ENCODE data around the gene ASPG. TPM values are rescaled to one million over a fixed set of nuclear protein-coding genes. Genes with fewer than 3 reads are reported as not detected.

ASPG gene
- total RNA-seq = 1 to 10 TPM in 1 of 8 experiments, under 1 TPM in 6, not detected in 1; 0.05 to 1.1 (median 0.25) TPM

DNA sequence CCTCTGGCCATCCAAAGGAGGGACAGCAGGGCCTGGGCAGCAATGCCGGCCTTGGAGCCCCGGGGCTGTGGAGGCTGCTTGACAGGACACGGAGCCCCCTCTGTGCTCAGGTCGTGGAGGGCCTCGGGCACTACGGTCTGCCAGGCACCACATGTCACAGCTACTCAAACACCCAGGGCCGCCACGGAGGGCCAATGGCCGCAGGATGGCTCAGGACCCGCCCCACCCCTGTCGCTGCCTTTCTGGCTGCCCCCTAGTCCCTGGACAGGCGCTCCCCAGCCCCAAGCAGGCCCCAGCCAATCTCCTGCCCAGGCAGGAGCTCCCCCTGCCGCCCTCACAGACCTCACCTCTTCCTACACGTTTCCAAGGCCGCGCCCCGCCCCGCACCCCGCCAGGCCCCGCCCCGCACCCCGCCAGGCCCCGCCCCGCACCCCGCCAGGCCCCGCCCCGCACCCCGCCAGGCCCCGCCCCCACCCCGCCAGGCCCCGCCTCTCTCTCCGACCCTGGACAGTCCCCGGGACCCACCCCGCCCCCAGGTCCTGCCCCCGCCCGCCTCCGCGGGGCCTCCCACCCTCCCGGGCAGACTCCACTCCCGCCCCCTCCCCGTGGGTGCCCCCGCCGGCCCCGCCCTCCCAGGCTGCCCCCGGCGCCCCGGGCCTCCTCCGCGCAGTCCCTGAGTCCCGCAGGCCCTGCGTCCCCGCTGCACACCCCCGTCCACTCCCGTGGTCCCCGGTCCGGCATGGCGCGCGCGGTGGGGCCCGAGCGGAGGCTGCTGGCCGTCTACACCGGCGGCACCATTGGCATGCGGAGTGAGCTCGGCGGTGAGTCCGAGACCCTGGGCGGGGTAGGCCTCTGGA is at the start of gene ASPG:
Gene ASPG (plus strand): TSS at position 669 of the 857 bp plus-strand sequence. CDS start 71 bp downstream, at position 740.
- Histone ChIP-seq H3K4me1 (replicated peaks in 1 of 2) (peaks cover 22 to 34% of the 10 kb centered on the region in 2 donors), H3K27ac (no peak within 1 kb of the TSS), H3K4me3 (no peak within 1 kb of the TSS)
- in situ Hi-C loops (cut with MboI; ENCODE audit: low pct_unique_long_range_greater_than_20kb in 2 of 9, low sequenced_read_pairs in 9 of 9, unreplicated experiment in 9 of 9) = loop anchor here in 2 of 9 experiments (25.0 kb wide), 1 partner anchor 552 kb away; no protein-coding TSS in a partner anchor
- ATAC-seq (replicated peaks in 6 of 8) = peak in 6 of 8 experiments; percentile 14 to 73 (median 58)
- 10 to 60% methylated on average over 1 to 12 of the region's 70 CpGs; no CpG with 5 or more reads in 8 of the 10 experiments for WGBS, 10 experiments

DNA sequence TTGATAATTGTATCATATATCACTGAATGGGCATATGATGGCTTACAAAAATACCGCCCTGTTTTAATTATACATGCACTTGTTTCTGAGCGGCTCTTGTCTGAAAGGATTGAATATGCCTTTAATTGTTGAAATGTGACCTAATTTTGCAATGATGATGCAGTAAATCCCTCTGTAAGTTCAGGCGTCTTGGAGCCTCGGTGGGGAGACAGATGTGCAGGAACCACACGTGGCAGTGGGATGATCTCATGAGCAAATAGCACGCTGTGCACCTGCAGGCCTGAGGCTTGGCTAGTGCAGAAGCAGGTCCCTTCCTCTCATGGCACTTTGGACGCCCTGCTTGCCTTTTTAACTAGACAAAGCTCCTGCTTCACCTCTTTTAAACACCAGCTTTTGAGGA is 49.3 kb upstream of the ASPG start:
- H3K4me3 ChIP-seq = no peak overlapping the region
- 0 to 100% (median 63%) methylated on average over 2 to 7 of the region's 7 CpGs for WGBS, 10 experiments
- in situ Hi-C loops (cut with MboI; ENCODE audit: low pct_unique_long_range_greater_than_20kb in 2 of 9, low sequenced_read_pairs in 9 of 9, unreplicated experiment in 9 of 9) = no loop called here
- H3K4me1 ChIP-seq (replicated peaks in 1 of 2) = no peaks in the 10 kb centered on the region
- no peak overlapping the region for H3K27ac ChIP-seq
- peak in 7 of 8 experiments; percentile 57 to 98 (median 87) for ATAC-seq (replicated peaks in 6 of 8)

DNA sequence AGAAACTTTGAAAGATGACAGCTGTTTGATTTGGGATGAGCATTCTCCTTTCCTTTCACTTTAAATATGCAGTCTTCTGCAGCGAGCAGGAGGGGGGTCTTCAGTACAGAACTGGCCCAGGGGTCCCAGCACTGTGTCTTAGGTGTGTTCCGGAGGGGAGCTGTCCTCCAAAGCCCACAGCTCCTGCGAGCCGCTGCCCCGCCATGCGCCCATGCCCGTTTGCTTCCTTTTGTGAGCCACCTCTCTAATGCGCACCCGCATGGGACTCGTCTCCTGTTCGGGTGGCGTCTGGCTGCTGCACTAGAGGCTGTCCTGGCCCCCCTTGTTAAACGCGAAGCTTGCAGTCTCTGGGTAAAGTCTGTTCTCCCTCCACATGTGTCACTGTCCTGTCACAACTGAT is 48.4 kb upstream of the ASPG start:
- Histone ChIP-seq H3K4me1 (replicated peaks in 1 of 2) (no peaks in the 10 kb centered on the region), H3K4me3 (no peak overlapping the region), H3K27ac (no peak overlapping the region)
- in situ Hi-C loops (cut with MboI; ENCODE audit: low pct_unique_long_range_greater_than_20kb in 2 of 9, low sequenced_read_pairs in 9 of 9, unreplicated experiment in 9 of 9) = no loop called here
- ATAC-seq (replicated peaks in 6 of 8) = no peak
- 40 to 90% (median 80%) methylated on average over 1 to 12 of the region's 14 CpGs; no CpG with 5 or more reads in 3 of the 10 experiments for WGBS, 10 experiments

DNA sequence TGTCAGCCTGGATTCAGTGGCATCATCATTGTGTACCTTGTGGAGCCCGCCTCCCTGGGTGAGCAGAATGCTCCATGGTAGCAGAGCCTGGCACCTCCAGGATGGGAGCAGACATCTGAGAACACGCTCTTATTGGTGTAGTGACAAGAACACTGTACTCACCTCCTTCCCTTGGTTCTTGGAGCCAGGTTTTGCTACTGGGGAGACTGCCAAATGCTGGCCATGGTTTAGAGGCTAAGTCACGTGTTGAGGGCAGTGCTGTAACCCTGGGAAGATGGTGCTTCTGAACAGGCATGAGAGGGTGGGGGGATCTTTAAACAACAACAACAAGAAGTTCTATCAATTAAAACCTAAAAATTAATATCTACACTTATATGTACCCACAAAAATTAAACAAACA is 47.6 kb upstream of the ASPG start:
- no peak overlapping the region for H3K4me3 ChIP-seq
- ATAC-seq (replicated peaks in 6 of 8) = no peak
- 30 to 100% (median 63%) methylated on average over 1 to 3 of the region's 3 CpGs; no CpG with 5 or more reads in 6 of the 10 experiments for WGBS, 10 experiments
- H3K4me1 ChIP-seq (replicated peaks in 1 of 2) = no peaks in the 10 kb centered on the region
- no peak overlapping the region for H3K27ac ChIP-seq
- in situ Hi-C loops (cut with MboI; ENCODE audit: low pct_unique_long_range_greater_than_20kb in 2 of 9, low sequenced_read_pairs in 9 of 9, unreplicated experiment in 9 of 9) = no loop called here

DNA sequence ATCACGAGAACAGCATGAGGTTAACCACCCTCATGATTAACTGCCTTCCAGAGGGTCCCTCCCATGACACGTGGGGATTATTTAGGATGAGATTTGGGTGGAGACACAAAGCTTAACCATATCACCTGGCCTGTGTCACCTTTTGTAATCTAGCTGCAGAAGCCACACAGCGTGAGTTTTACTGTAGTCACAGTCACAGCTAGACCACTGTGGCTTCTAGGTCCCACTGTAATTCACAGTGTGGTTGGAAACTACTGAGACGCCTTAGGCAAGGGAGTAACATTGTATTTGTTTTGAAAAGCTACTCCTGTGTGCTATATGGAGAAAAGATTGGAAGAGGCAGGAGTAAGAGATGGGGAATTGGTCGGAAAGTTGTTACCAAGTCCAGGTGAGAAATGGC is 46.3 kb upstream of the ASPG start:
- 0 to 83% (median 13%) methylated on average over 1 to 5 of the region's 5 CpGs; no CpG with 5 or more reads in 3 of the 10 experiments for WGBS, 10 experiments
- ATAC-seq (replicated peaks in 6 of 8) = no peak
- H3K4me3 ChIP-seq = no peak overlapping the region
- H3K4me1 ChIP-seq (replicated peaks in 1 of 2) = no peaks in the 10 kb centered on the region
- in situ Hi-C loops (cut with MboI; ENCODE audit: low pct_unique_long_range_greater_than_20kb in 2 of 9, low sequenced_read_pairs in 9 of 9, unreplicated experiment in 9 of 9) = no loop called here
- no peak overlapping the region for H3K27ac ChIP-seq

DNA sequence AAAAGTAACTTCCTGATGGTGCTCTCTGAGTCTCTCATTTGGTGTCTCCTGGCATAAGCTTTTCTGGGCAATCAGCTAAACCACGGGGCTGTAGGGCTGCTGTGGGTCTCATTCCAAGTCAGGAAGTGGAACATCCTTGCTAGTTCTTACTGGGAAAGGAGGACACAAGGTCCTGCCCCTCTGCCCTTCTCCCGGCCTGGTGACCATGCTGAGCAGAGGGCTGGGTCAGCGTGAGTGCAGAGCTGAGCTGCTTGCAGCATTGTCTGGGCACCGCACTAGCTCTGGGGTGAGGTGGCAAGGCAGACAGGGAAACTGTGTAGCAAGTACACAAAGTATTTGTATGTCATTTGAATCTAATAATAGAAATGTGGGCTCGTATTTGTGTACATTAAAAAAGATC is 45.0 kb upstream of the ASPG start:
- Histone ChIP-seq H3K4me3 (no peak overlapping the region), H3K27ac (no peak overlapping the region), H3K4me1 (replicated peaks in 1 of 2) (no peaks in the 10 kb centered on the region)
- no peak for ATAC-seq (replicated peaks in 6 of 8)
- 18 to 100% (median 40%) methylated on average over 1 to 5 of the region's 5 CpGs; no CpG with 5 or more reads in 2 of the 10 experiments for WGBS, 10 experiments
- in situ Hi-C loops (cut with MboI; ENCODE audit: low pct_unique_long_range_greater_than_20kb in 2 of 9, low sequenced_read_pairs in 9 of 9, unreplicated experiment in 9 of 9) = no loop called here

DNA sequence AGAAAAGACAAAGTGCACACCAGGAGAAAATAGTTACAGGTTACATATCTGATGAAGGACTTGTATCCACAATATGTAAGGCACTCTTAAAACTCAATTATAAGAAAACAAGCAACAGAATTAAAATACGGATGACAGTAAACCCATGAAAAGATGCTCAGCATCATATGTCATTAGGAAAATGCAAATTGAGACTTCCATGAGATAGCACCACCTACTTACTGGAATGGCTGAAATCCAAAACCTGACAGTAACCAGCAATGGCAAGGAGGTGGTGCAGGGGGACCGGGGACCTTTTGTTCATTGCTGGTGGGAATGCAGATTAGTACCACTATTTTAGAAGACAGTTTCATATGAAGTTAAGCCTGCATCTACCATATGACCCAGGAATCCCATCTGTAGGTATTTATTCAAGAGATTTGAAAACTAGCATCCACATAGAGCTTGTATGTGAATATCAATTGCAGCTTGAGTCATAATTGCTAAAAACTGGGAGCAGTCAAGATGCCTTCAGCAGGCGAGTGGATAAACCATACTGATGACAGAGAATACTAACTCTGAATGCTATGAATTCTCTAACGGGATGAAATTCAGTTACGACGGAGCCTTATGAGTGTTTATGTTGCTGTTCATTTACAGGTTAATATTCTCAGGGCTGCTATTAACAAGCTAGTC is 43.9 kb upstream of the ASPG start:
- no peak overlapping the region for H3K4me3 ChIP-seq
- no peak overlapping the region for H3K27ac ChIP-seq
- in situ Hi-C loops (cut with MboI; ENCODE audit: low pct_unique_long_range_greater_than_20kb in 2 of 9, low sequenced_read_pairs in 9 of 9, unreplicated experiment in 9 of 9) = no loop called here
- H3K4me1 ChIP-seq (replicated peaks in 1 of 2) = no peaks in the 10 kb centered on the region
- WGBS, 10 experiments = 15 to 100% (median 71%) methylated on average over 1 to 6 of the region's 6 CpGs
- ATAC-seq (replicated peaks in 6 of 8) = peak in 3 of 8 experiments; percentile 59 to 90 (median 81)

DNA sequence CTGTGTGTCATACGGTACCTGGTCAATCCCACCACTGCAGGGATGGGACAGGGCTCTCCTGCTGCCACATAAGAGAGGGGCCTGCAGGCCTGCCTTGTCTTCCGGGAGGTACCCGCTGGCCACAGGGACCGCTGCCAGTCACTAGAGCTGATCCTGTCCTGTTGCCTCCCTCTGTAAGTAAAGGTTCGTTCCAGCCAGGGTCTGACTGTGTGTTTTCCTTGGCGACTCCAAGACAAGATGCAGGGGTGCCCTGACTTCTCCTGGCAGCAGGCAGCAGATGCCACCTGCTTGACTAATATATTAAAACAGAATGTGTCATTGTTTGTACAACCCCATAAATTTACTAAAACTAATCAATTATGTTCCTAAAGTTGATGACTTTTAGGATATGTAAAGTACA is 41.5 kb upstream of the ASPG start:
- no peak for ATAC-seq (replicated peaks in 6 of 8)
- Histone ChIP-seq H3K27ac (no peak overlapping the region), H3K4me3 (no peak overlapping the region), H3K4me1 (replicated peaks in 1 of 2) (no peaks in the 10 kb centered on the region)
- in situ Hi-C loops (cut with MboI; ENCODE audit: low pct_unique_long_range_greater_than_20kb in 2 of 9, low sequenced_read_pairs in 9 of 9, unreplicated experiment in 9 of 9) = no loop called here
- WGBS, 10 experiments = 73 to 100% (median 85%) methylated on average over 1 to 4 of the region's 6 CpGs; no CpG with 5 or more reads in 4 of the 10 experiments

DNA sequence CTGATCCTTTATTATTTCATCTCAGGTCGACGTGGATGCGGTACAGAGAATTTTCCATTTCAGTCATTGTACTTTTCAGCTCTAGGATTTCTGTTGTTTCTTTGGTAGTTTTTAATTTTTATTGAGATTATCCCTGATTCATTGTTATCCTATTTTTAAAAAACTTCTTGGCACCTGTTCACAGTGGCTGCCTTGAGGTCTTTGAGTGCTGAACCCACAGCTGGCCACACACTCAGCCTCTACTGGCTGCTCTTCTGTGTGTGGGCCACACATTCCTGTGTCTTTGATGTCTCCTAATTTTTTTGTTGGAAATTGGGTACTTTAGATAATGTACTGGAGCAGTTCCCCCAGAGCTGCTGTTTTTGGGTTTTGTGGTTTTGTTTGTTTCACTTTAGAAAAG is 37.7 kb upstream of the ASPG start:
- Histone ChIP-seq H3K4me1 (replicated peaks in 1 of 2) (no peaks in the 10 kb centered on the region), H3K4me3 (no peak overlapping the region), H3K27ac (no peak overlapping the region)
- WGBS, 10 experiments = 60 to 100% (median 90%) methylated on average over 2 to 3 of the region's 3 CpGs; no CpG with 5 or more reads in 1 of the 10 experiments
- ATAC-seq (replicated peaks in 6 of 8) = no peak
- in situ Hi-C loops (cut with MboI; ENCODE audit: low pct_unique_long_range_greater_than_20kb in 2 of 9, low sequenced_read_pairs in 9 of 9, unreplicated experiment in 9 of 9) = no loop called here

DNA sequence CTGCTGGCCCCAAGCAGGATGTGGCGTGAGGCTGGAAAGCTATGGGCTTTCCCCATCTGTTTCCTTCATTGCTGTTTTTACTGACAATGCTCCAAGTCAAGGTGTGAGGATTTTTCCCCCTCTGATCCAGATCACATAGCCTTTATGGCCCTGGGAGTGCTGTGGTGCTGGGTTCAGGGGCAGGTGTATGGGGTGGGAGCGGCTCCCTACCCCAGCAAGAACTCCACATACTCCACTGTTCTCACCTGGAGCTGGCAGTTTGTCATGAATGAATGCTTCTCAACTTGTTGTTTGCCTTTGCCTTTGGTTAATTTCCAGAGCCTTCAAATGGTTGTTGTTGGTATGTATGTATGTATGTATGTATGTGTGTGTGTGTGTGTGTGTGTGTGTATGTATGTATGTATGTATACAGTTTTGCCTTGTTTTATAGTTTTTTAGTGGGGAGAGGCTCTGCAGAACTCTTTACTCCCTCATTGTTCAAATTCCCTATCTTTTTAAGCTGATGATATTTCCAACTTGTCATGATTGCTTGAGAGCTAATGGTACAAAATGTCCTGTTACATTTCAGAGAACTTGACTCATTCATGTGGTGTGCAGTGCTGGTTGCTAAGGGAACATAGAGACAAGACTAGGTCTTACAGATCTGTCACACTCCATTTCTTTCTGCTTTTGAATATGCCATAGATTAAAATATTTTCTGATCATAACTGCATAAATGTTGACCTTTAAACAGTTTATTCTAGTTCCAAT is 36.6 kb upstream of the ASPG start:
- in situ Hi-C loops (cut with MboI; ENCODE audit: low pct_unique_long_range_greater_than_20kb in 2 of 9, low sequenced_read_pairs in 9 of 9, unreplicated experiment in 9 of 9) = no loop called here
- H3K4me1 ChIP-seq (replicated peaks in 1 of 2) = no peaks in the 10 kb centered on the region
- WGBS, 10 experiments = 37 to 100% (median 80%) methylated on average over 1 to 2 of the region's 2 CpGs; no CpG with 5 or more reads in 3 of the 10 experiments
- peak in 4 of 8 experiments; percentile 42 to 69 (median 66) for ATAC-seq (replicated peaks in 6 of 8)
- H3K27ac ChIP-seq = no peak overlapping the region
- no peak overlapping the region for H3K4me3 ChIP-seq

DNA sequence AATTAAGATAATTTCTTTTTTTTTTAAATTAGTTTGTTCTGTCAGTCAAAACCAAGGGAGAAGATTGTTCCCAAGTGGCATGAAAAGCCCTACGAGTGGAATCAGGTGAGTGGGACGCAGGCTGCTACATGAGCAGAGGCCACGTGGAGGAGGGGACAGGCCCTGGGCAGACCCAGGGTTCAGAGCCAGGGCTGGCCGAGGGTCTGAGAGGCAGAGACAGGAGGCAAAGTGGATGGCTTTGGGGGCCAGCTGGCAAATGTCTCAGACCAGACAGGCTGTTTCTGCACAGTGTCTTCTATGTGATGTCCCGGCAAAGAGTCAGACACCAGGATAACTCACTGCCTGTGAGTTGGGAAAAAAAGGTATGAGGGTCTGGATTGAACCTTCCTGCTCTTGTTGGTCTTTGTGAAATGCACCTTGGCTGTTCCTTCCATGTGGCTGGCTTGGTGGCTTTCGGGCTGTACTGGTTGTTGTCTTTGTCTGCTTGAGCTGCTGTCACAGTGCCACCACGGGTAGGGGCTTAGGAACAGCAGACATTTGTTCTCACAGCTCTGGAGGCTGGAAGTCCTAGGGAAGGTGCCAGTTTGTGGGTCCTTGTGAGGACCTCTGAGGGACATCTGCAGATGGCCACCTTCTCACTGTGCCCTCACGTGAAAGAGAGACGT is 35.8 kb upstream of the ASPG start:
- Histone ChIP-seq H3K27ac (no peak overlapping the region), H3K4me3 (no peak overlapping the region), H3K4me1 (replicated peaks in 1 of 2) (no peaks in the 10 kb centered on the region)
- in situ Hi-C loops (cut with MboI; ENCODE audit: low pct_unique_long_range_greater_than_20kb in 2 of 9, low sequenced_read_pairs in 9 of 9, unreplicated experiment in 9 of 9) = no loop called here
- no peak for ATAC-seq (replicated peaks in 6 of 8)
- WGBS, 10 experiments = 0 to 100% (median 60%) methylated on average over 1 to 4 of the region's 9 CpGs; no CpG with 5 or more reads in 3 of the 10 experiments

DNA sequence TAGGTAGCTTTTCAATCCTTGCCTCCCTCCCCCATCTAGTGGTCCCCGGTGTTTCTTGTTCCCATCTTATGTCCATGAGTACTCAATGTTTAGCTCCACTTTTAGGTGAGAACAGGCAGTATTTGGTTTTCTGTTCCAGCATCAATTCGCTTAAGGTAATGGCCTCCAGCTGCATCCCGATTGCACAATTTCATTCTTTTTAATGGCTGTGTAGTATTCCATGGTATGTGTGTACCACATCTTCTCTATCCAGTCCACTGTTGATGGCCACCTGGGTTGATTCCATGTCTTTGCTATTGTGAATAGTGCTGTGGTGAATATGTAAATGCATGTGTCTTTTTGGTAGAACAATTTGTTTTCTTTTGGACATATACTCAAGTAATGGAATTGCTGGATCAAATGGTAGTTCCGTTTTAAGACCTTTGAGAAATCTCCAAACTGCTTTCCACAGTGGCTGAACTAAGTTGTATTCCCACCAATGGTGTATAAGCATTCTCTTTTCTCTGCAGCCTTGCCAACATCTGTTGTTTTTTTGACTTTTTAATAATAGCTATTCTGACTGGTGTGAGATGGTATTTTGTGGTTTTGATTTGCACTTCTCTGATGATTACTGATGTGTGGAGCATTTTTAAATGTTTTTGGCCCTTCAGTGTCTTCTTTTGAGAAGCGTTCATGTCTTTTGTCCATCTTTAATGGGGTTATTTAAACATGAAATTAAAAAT is 34.2 kb upstream of the ASPG start:
- in situ Hi-C loops (cut with MboI; ENCODE audit: low pct_unique_long_range_greater_than_20kb in 2 of 9, low sequenced_read_pairs in 9 of 9, unreplicated experiment in 9 of 9) = no loop called here
- no peaks in the 10 kb centered on the region for H3K4me1 ChIP-seq (replicated peaks in 1 of 2)
- H3K4me3 ChIP-seq = no peak overlapping the region
- no peak for ATAC-seq (replicated peaks in 6 of 8)
- no peak overlapping the region for H3K27ac ChIP-seq
- 5 to 100% (median 75%) methylated on average over 1 to 5 of the region's 5 CpGs for WGBS, 10 experiments
